Hematopoietic multipotent progenitor cell treated with erythropoietin and hydrocortisone succinate and interleukin-3 and kit ligand, for 4 days (in vitro differentiated cells): Measurements from ENCODE around the gene ABCB11.
"Not testable (repeated sequence)": the region's sequence is repeated elsewhere in the genome, so short reads cannot be mapped to it uniquely, and the experiment has no call there.

ENCODE experiments used
- DNase-seq: peaks from one replicate; pipeline ENCODE4 v3.0.0-alpha.2; 2015

Gene ABCB11

DNA sequence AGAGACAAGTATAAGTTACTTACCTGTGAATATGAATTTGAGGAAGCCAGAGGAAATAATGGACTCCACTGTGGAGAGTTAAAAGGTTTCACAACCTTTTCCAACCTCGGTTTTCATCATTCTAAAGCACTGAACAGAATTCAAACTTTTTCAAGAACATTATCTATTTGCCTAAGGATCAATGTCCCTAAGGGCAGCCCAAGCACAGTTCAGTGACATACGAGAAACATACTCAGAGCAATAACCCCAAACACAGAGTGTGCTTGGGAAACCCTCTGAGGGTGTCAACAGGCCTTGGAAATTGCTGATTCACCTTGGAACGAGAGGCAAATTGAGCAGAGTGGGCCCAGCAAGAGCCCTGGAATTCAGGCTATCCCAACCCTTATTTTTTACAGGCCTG, at the start of gene ABCB11:
Gene ABCB11 (minus strand): TSS at position 123 of the 400 bp plus-strand sequence. CDS start 13,199 bp downstream, outside the sequence.
- DNase-seq: no peak

DNA sequence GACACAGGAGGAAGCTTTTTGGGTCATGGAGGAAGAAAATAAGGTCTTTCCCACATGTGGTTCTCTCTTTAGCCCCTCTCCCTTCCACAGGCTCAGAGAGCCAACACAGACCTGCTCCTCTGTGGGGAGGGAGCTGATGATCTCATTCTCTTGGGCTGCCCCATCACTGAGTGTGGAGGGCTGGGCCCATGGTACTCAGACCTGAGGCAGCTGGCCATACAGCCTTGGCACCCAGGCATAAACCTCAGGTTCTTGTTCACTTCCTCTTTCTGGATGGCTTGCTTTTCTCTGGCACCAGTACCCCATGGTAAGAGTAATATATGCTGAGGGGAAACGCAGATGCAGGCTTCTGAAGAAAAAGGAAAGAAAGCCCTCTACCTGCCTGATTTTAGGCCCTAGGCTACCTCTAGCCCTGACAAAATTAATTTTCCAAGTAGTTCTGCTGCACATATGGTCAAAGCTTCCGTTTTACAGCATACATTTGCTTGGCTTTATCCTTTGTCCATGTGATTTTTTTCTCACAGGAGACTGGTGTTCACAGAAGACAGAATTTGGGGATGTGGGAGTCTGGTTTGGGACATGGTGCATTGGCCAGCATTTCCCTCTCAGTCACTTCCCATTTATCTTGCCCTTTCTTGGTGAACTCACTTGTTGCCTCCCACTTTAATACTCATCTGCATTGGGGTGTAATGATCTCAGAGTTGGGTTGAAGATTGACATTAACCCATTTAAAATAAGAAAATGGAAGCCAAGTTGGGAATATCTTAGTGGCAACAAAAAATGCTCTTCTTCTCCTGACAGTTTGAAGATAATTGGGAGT, 49.3 kb upstream of the ABCB11 start:
- peak; percentile 87 for DNase-seq

DNA sequence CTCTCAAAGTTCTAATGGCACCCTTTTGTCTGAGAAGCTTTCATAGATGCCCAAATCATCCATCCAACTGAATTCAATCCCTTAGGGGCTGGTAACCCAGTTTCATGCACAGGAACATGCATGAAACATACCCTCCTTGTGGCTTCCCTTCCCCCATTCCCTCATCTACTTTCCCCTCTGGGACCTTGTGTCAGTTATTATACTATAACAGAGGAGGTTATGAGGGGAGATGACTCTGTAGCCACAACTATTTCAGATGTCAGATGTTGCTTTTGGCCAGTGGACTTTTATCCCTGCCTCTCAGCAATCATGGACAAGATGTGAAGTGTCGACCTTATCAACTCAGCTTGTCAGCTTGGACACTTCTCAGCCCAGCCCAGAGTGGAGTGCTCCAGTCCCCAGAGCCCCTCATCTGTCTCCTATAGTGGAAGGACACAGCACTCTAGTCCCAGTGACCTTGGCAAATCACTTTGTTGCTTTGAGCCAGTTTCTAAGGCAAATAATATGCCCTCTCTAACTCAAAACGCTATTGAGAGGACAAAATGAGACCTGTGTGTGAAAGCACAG, 46.6 kb upstream of the ABCB11 start:
- no peak for DNase-seq

DNA sequence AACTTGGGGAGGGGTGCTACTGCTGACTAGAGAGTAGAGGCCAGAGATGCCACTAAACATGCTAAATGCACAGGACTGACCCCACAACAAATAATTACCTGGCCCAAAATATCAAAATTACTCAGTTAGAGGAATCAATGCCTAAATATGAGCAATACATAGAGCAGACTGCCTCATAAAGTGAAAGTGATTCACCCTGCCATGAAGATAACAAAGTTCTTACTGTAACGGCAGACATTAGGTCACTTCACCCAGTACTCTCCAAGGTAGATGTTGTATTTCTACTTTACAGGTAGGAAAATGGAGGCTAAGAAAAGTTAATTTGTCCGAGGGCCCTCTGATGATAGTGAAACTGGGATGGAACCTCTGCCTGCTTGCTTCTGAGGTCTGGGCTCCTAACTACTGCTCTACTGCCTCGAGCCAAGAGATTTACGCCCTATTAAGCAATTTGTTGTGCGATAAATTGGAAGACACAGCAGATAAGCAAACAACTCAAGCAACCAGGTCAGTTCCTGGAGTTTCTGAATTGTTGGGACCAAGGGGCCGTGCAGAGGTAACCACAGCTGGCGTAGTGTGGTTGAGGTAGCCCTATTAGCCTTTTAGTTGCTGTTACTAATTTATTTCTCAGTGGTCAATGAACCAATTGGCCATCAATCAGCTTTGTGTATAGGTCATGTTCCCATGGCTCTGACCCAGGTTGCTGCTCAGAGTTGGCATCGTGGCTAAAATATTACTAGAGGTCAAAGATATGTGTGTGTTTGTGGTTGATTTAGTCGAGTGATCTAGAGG, 43.0 kb upstream of the ABCB11 start:
- DNase-seq: no peak

DNA sequence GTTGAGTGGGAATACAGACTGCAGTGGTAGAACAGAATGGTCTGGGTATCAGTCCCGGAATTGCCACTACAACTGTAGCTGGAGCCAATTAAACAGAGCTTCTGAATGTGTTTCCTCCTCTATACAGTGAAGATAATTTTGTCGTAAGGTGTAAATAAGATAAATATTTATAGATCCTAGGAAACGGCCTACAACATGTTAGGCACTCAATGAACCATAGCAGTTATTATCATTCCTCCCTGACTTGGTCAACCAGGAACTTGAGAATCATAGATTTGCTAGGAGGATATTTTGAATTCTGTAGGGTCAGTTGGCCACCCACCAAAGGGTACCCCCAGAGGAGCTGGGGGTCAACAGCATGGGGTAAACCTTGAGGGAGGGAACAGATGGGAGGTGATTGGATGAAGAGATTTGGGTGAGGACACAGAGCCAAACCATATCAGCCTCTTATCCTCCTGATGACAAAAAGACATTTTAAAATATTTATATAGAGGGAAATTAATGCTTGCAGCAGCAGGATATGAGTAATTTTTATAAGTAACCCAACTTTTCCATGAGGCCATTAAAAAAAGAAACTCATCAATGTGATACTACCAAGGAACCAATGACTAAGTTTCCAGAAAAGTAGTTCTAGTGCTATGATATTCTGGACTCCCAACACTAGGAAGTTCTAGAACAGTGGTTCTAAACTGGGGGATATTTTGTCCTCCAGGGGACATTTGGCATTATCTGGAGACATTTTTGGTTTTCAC, 42.3 kb upstream of the ABCB11 start:
- DNase-seq: no peak

DNA sequence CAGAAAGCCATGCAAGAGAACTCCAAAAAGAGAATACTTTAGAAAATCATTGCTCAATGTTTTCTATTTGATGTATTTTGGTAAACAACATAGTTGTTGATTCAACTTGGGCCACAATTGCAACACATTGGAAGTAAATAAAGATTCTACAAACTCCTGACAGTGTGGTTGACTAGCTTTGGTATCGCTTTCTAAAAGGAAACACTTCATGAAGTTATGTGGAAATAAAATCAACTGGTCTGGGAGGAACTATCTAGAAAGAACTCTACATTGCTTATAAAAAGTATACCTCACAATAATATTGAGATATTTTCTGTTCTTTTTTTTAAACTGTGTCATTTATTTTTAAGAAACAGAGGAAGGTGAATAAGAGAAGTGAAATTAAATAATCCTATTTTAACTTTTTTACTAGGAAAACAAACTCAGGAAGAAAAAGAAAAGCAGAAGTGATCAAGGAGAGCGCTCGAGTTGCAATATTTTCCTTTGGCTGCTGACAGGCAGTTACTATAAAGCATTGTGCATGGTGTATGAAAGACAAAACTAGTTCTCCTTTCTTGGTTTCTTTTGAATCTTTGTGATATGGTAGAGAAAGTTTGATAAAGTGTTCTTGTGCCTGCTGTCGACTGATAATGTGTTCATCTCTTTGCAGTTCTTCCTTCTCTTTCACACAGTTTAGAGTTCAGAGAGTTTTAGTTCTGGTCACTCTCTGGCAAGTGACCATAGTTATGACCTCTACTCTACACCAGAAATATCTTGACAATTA, 41.2 kb upstream of the ABCB11 start:
- DNase-seq: peak; percentile 93

DNA sequence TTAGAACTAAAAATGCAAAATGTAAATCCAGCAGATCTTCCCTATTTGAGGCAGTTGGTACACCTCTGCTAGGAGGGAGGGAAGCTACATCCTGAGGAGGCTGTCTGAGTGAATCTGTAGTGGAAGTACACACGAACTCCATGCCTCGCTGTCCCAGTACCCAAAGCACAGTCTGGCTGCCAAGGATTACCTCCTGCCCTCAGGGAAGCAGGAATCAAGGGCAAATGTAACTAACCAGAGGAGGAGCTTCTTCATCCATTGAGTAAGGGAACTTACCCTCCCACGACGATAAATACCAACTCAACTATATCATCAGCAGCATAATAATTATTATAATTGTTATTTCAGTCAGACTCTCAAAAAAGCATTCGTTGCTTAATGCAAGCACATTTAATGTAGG, 40.3 kb upstream of the ABCB11 start:
- DNase-seq: no peak

DNA sequence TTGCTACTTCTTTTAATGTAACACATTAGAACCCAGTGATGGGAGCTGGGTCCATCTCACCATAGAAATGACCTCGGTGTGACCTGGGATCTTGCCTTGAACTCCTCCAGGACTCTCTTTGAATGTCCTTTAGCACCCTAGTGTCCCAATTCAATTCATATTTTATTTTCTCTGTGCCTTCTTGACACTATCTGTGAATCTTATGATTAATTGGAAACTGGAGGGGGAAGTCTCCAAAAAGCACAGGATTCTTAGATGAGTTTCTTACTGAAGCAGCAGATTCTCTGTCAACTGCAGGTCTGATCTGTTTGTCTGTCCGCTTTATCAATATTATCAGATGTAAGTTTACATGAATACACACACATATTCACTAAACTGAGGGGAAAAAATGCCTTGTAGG, 38.7 kb upstream of the ABCB11 start:
- no peak for DNase-seq

DNA sequence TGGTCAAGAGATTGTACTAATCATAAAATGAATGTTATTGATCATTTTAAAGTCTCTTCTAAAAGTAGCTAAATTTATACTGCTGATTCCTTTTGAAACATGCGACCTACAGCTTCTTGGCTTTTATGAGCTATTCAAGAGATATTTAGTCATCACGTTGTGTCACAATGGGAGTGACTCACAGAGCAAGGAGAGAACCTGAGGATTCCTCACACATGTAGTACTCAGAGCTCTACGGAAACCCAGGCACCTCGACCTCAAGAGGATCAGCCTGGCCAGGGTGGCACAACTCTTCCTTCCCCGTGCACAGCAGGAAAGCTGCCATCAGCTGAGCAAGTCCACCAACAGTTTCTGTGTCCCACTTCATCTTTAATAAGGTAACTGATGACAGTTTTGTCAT, 38.2 kb upstream of the ABCB11 start, which contains the start of gene DHRS9:
Gene DHRS9 (plus strand): TSS at position 223 of the 400 bp plus-strand sequence. CDS start 12,019 bp downstream, outside the sequence.
- peak; percentile 47 for DNase-seq

DNA sequence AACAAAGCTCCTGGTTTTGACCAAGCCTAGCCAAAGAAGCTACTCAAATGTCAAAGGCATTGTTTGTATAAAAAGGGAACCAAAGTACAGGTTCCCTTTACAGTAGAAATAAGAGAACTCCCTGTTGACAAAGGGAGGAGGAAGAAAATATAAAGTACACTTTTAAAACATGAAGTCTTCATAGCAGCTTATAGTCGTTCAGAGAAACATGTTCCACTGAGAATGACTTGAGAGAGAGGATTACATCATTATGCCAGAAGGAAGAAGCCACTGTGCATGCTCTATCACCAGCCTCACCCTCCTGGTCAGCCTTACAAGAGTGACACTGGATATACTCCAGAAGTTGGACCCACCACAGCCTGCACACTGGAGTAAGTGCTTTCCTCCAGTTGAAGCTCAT, 35.8 kb upstream of the ABCB11 start:
- peak; percentile 41 for DNase-seq

DNA sequence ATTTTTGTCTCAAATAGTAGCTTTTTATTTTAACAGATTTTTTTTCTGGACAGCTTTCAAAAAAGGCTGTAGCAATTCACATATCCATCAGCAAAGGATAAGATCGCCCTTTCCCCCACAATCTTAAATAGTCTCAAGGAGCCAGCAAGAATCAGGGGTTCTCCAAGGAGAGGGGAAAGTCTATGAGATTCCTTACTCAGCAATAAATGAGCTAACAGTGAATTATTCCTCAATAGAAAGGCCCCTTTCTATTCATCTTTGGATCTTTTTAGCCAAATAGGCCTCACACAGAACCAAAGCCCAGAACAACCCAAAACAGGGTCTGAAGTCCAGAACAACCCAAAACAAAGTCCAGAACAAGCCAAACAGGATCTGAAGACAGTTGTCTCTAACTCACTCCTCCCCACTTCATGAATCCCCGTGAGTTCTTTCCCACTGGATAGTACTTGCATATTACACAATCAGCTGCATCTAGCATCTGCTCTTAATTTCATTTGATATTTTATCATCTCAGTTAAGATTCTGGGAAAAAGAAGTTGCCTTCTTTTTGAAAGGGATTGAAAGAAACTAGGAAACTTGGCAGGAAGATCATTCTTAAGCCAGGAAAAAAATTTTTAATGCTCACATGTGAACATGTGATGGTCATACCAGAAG, 34.9 kb upstream of the ABCB11 start:
- DNase-seq: no peak

DNA sequence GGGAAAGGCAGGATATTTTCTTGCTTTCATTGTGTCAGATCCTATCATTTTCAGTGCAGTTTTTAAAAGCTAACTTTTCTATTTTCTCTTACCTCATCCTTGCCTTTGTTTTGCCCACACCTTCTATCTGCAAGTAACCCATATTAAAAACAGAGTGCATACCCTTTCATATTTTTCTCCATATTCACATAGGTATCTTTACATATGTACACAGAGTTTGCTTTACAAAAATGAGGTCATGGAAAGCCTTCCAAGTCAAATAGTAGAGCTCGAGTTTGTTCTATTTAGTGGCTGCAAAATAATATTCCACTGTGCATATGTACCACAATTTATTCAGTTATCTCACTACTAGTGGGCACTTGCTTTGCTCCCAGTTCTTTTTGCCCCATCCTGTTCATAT, 34.3 kb upstream of the ABCB11 start:
- DNase-seq: no peak

DNA sequence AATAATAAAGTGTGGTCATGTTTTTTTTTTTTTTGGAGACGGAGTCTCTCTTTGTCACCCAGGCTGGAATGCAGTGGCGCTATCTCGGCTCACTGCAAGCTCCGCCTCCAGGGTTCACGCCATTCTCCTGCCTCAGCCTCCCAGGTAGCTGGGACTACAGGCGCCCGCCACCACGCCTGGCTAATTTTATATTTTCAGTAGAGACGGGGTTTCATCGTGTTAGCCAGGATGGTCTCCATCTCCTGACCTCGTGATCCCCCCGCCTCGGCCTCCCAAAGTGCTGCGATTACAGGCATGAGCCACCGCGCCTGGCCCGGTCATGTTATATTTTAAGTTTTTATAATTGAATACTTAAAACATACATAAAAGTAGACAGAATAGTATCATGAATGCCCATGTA, 33.1 kb upstream of the ABCB11 start:
- DNase-seq: not testable (repeated sequence)

DNA sequence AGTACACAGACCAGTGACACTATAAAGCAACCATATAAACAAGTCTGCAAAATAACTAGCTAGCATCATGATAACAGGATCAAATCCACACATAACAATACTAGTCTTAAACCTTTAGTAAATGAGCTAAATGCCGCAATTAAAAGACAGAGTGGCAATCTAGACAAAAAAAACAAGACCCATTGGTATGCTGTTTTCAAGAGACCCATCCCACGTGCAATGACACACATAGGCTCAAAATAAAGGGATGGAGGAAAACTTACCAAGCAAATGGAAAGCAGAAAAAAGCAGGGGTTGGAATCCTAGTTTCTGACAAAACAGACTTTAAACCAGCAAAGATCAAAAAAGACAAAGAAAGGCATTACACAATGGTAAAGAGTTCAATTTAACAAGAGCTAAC, 23.5 kb upstream of the ABCB11 start:
- DNase-seq: not testable (repeated sequence)

DNA sequence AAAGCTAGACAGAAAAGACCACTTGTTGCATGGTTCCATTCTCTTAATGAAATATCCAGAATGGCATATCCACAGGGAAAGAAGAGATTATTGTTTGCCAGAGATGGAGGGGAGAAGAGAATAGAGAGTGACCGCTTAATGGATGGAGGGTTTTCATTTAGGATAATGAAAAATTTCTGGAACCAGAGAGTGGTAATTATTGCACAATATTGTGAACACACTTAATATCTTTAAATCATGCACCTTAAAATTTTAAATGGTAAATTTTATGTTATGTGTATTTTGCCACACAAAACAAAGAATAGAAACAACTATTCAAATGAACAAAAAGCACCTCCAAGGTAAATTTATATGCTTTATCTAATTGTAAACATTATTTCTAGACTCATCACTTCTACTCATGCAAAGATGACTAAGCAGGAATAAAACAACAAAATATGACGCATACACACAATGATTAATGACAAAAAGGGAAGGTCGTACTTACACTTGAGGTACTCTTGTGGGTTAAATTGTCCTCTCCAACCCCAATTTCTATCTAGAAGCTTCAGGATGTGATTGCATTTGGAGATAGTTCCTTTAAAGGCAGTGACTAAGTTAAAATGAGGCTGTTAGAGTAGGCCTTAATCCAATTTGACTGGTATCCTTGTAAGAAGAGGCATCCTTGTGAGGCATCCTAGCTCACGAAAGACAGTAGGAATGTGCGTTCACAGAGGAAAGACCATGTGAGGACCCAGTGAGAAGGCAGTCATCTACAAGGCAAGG, 19.5 kb upstream of the ABCB11 start:
- DNase-seq: peak; percentile 71

DNA sequence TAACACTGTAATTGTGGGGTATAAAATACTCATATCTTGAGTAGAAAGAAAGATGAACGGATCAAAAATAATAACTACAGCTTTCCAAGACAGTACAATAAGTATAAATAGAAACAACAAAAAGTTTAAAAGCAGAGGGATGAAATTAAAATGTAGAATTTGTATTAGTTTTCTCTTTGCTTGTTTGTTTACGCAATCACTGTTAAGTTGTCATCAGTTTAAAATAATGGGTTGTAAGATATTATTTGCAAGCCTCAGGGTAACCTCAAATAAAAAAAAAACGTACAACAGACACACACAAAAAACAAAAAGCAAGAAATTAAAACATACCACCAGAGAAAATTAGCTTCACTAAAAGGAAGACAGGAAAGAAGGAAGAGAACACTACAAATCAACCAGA, 18.0 kb upstream of the ABCB11 start:
- DNase-seq: no peak

DNA sequence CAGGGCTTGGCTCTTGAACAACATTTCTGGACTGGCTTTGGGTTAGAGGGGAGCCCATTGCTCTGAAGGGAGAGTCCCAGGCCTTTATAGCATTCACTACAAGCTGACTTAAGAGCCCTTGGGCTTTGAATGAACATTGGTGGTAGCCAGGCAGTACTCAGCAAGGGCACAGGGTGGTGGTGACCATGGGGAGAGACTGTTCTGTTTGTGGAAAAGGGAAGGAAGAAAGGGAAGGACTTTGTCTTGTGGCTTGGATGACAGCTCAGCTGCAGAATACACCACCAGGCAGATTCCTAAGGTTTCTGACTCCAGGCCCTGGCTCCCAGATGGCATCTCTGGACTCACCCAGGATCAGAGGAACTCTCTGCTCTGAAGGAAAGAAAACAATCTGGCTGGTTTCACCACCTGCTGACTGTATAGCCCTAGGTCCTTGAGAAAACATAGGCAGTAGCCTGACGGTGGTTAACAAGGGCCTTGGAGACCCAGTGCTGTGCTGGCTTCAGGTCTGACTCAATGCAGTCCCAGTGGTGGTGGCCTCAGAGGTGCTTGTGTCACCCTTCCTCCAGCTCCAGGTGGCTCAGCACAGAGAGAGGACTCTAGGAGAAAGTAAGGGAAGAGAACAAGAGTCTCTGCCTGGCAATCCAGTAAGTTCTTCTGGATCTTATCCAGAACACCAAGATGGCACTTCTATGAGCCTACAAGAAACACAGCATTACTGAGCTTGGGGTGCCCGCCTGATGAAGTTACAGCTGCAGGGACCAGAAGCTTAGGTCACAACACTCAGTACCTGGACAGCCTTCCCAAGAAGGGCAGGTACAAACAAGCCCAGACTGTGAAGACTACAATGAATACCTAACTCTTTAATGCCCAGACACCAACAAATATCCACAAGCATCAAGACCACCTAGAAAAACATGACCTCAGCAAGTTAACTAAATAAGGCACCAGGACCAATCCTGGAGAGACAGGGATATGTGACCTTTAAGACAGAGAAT, 16.4 kb upstream of the ABCB11 start:
- DNase-seq: no peak

DNA sequence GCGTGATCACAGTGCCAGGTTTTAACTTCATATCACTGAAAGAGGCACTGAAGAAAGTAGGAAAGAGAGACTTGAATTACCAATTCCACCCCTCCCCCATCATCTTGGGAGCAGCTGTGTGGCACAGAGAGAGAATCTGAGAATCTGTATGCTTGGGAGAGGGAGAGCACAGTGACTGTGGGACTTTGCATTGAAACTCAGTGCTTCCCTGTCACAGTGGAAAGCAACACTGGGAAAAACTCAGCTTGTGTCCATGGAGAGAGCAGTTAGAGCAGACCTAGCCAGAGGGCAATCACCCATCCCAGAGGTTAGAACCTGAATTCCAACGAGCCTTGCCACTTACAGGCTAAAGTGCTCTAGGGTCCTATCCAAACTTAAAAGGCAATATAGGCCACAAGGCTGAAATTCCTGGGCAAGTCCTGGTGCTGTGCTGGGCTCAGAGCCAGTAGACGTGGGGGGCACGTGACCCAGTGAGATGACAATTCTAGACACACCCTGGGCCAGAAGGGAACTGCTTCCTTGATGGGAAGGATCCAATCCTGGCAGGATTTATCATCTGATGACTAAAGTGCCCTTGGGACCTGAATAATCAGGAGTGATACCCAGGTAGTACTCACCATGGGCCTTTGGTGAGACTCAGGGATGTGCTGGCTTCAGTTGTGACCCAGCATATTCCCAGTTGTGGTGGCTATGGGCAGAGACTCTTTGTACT, 15.5 kb upstream of the ABCB11 start:
- no peak for DNase-seq

DNA sequence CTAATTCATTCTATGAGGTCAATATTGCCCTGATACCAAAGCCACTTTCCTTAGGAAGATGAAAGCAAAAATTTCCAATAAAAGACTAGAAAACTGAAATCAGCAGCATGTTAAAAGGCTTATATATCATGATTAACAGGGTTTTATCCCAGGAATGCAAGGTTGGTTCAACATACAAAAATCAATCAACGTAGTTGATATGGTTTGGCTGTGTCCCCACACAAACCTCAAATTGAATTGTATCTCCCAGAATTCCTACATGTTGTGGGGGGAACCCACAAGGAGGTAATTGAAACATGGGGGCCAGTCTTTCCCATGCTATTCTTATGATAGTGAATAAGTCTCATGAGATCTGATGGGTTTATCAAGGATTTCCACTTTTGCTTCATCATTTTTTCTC, 11.7 kb upstream of the ABCB11 start:
- DNase-seq: no peak
